C4-2B (cell line): Measurements from ENCODE around the gene IFT172.

ENCODE experiments used
- H3K27ac ChIP-seq: fragments of 450-650 bp; 2 replicates; pipeline ENCODE4 v1.5.1; 2017
- ZFX ChIP-seq: fragments of 450-650 bp; IDR thresholded peaks from 2 replicates; pipeline ENCODE4 v1.6.1; 2017
- TF ChIP-seq, protein P1 (sequence below): fragments of 450-650 bp; conservative IDR thresholded peaks from 2 replicates; pipeline ENCODE4 v1.5.1; 2017; ENCODE audit warnings: mild to moderate bottlenecking

Gene IFT172

GRCh38 chr2:27518782-27519113 lies 29.2 kb upstream of the IFT172 start:
- no peak overlapping the region for H3K27ac ChIP-seq
- TF ChIP-seq ZFX = no peak
- TF ChIP-seq, protein P1, sequence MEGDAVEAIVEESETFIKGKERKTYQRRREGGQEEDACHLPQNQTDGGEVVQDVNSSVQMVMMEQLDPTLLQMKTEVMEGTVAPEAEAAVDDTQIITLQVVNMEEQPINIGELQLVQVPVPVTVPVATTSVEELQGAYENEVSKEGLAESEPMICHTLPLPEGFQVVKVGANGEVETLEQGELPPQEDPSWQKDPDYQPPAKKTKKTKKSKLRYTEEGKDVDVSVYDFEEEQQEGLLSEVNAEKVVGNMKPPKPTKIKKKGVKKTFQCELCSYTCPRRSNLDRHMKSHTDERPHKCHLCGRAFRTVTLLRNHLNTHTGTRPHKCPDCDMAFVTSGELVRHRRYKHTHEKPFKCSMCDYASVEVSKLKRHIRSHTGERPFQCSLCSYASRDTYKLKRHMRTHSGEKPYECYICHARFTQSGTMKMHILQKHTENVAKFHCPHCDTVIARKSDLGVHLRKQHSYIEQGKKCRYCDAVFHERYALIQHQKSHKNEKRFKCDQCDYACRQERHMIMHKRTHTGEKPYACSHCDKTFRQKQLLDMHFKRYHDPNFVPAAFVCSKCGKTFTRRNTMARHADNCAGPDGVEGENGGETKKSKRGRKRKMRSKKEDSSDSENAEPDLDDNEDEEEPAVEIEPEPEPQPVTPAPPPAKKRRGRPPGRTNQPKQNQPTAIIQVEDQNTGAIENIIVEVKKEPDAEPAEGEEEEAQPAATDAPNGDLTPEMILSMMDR = no peak

- TF ChIP-seq, protein P1 = no peak
- TF ChIP-seq ZFX = no peak
- H3K27ac ChIP-seq = no peak overlapping the region
Observed at GRCh38 chr2:27518113-27518781, 28.7 kb upstream of the IFT172 start.

DNA sequence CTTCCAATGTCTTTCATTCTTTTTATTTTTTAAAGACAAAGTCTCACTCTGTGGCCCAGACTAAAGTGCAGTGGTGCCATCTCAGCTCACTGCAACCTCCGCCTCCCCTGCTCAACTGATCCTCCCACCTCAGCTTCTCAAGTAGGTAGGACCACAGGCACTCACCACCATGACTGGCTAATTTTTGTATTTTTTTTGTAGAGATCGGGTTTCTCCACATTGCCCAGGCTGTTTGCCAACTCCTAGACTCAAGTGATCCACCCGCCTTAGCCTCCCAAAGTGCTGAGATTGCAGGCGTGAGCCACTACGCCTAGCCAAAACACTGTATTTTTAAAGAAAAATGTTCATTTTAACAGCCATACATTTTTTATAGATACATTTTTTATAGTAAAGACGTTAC lies 19.8 kb upstream of the IFT172 start:
- H3K27ac ChIP-seq = no peak overlapping the region
- TF ChIP-seq ZFX = no peak
- TF ChIP-seq, protein P1 = no peak

- no peak for TF ChIP-seq ZFX
- TF ChIP-seq, protein P1 = no peak
- H3K27ac ChIP-seq = no peak overlapping the region
Observed at GRCh38 chr2:27507293-27507692, 17.8 kb upstream of the IFT172 start.

- H3K27ac ChIP-seq = no peak overlapping the region
- TF ChIP-seq, protein P1 = no peak
- no peak for TF ChIP-seq ZFX
Observed at GRCh38 chr2:27506587-27506986, 17.0 kb upstream of the IFT172 start.

- TF ChIP-seq ZFX = no peak
- TF ChIP-seq, protein P1 = no peak
- no peak overlapping the region for H3K27ac ChIP-seq
Observed at GRCh38 chr2:27502142-27502541, 12.6 kb upstream of the IFT172 start.

DNA sequence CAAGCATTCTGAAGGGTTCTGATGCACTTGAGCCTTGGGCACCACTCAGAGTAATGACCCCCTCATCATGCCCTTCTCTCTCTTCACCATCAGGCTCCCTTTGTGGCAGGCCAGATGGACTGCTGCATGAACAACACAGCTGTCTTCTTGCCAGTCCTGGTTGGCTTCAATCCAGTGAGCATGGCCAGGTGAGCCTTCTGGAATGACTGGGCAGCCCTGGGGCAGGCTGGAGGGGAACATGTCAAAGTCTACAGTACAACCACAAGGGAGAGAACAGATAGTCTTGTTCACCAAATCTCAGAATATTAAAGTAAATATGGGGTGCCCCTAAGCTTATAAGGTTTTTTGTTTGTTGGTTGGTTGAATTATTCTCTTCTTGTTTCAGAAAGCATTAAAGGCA lies 11.5 kb upstream of the IFT172 start:
- TF ChIP-seq, protein P1 = no peak
- TF ChIP-seq ZFX = no peak
- H3K27ac ChIP-seq = no peak overlapping the region
